Osteocyte (in vitro differentiated cells): Measurements from ENCODE around the gene SYCN. TPM values are rescaled to one million over a fixed set of nuclear protein-coding genes. Genes with fewer than 3 reads are reported as not detected.

Source experiments
- DNase-seq: peaks from one replicate; pipeline ENCODE4 v3.0.0; 2021; ENCODE audit warnings: mixed read lengths; ENCODE audit not compliant: unreplicated experiment; ENCODE audit errors: extremely low spot score
- H3K27ac Mint-ChIP-seq: one replicate; pipeline ENCODE4 v1.8.0; 2021; ENCODE audit warnings: mild to moderate bottlenecking, mixed read lengths; ENCODE audit not compliant: unreplicated experiment
- H3K27me3 Mint-ChIP-seq: one replicate; pipeline ENCODE4 v1.8.0; 2021; ENCODE audit warnings: mixed read lengths; ENCODE audit not compliant: unreplicated experiment
- H3K36me3 Mint-ChIP-seq: one replicate; pipeline ENCODE4 v1.8.0; 2021; ENCODE audit warnings: mixed read lengths; ENCODE audit not compliant: unreplicated experiment
- H3K4me1 Mint-ChIP-seq: one replicate; pipeline ENCODE4 v1.8.0; 2021; ENCODE audit warnings: mixed read lengths; ENCODE audit not compliant: unreplicated experiment
- H3K4me3 Mint-ChIP-seq: one replicate; pipeline ENCODE4 v1.8.0; 2021; ENCODE audit warnings: mild to moderate bottlenecking, moderate library complexity, mixed read lengths; ENCODE audit not compliant: unreplicated experiment
- H3K9me3 Mint-ChIP-seq: one replicate; pipeline ENCODE4 v1.8.0; 2021; ENCODE audit warnings: mixed read lengths; ENCODE audit not compliant: unreplicated experiment
- total RNA-seq: library from RNA; stranded (reverse); gene quantifications from 2 replicates; pipeline ENCODE4 v1.2.1, GENCODE V29; 2021
- TF ChIP-seq, protein P1 (sequence below): fragments of 200-600 bp; sonication (generic); IDR thresholded peaks from 2 replicates; pipeline ENCODE4 v1.5.0; 2021; ENCODE audit warnings: antibody characterized with exemption, mild to moderate bottlenecking, moderate library complexity

Gene SYCN
- total RNA-seq, 1 donor from 2014 or later: not detected

DNA sequence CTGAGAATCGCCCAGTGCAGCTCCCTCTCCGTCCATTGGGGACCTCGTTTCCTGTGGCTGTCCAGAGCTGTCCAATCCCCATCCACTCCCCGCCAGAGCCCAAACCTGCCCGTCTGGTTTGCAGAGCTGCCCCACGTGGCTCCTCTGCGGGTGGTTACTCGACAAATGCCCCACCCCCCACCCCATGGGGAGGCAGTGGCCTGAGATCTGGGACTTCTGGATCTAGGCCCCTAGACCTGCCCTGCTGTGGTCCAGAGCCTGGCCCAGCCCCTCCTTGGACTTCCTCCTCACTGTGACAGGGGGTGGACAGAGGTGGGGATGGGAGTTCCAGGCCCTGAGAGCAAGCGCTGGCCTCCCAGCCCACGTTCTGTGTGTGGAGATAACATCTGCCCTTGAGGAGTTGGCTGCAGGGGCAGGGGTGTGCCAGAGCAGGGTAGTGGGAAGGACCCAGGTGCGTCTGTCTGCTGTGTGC lies 49.4 kb downstream of the SYCN start:
- H3K27ac Mint-ChIP-seq: no peak overlapping the region
- H3K27me3 Mint-ChIP-seq: no peaks in the 10 kb centered on the region
- no peaks in the 10 kb centered on the region for H3K9me3 Mint-ChIP-seq
- H3K4me3 Mint-ChIP-seq: no peak overlapping the region
- H3K36me3 Mint-ChIP-seq: peaks cover 6% of the 10 kb centered on the region
- TF ChIP-seq, protein P1, sequence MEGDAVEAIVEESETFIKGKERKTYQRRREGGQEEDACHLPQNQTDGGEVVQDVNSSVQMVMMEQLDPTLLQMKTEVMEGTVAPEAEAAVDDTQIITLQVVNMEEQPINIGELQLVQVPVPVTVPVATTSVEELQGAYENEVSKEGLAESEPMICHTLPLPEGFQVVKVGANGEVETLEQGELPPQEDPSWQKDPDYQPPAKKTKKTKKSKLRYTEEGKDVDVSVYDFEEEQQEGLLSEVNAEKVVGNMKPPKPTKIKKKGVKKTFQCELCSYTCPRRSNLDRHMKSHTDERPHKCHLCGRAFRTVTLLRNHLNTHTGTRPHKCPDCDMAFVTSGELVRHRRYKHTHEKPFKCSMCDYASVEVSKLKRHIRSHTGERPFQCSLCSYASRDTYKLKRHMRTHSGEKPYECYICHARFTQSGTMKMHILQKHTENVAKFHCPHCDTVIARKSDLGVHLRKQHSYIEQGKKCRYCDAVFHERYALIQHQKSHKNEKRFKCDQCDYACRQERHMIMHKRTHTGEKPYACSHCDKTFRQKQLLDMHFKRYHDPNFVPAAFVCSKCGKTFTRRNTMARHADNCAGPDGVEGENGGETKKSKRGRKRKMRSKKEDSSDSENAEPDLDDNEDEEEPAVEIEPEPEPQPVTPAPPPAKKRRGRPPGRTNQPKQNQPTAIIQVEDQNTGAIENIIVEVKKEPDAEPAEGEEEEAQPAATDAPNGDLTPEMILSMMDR: no peak
- H3K4me1 Mint-ChIP-seq: peaks cover 13% of the 10 kb centered on the region
- DNase-seq: no peak

DNA sequence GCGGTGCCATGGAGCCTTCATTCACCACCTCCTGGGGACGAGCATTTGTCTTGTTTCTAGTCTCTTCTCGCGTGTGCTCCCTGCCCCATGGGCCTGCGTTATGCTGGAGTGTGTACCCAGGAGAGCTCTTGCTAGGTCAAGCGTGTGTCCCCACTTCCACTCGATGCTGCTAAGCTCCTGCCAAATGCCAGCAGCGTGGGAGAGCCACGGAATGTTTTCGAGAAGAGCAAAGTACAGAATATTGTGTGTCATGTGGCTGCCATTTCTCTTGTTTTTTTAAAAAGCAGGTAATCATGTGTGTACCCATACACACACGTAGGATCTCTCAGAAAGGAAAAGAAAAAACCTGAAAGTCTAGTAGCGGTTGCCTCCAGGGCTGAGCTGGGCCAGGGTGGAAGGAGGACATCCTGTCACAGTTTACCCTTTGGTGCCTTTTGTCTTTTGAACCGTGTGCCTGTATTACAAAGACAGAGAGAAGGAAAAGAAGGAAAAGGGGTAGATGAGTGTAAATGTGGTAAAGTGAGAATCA lies 49.9 kb downstream of the SYCN start:
- peaks cover 6% of the 10 kb centered on the region for H3K36me3 Mint-ChIP-seq
- TF ChIP-seq, protein P1: no peak
- peaks cover 13% of the 10 kb centered on the region for H3K4me1 Mint-ChIP-seq
- no peaks in the 10 kb centered on the region for H3K9me3 Mint-ChIP-seq
- H3K4me3 Mint-ChIP-seq: no peak overlapping the region
- DNase-seq: no peak
- H3K27me3 Mint-ChIP-seq: no peaks in the 10 kb centered on the region
- H3K27ac Mint-ChIP-seq: no peak overlapping the region

Other genes with a start within 250 kb of the SYCN start
- 41.3 and 44.9 TPM in 2 replicates for gene FBXO17, start 228.5 kb downstream of the SYCN start, total RNA-seq
- gene FBXO27, start 171.7 kb downstream of the SYCN start, total RNA-seq: 4.4 and 6.0 TPM in 2 replicates
- not detected in 2 replicates for gene ACP7, start 119.9 kb downstream of the SYCN start, total RNA-seq
- 14.8 and 16.5 TPM in 2 replicates for gene PAK4, start 78.5 kb downstream of the SYCN start, total RNA-seq
- gene NCCRP1, start 7.3 kb downstream of the SYCN start, total RNA-seq: not detected in 2 replicates
- gene IFNL3, start 40.7 kb upstream of the SYCN start, total RNA-seq: not detected in 2 replicates
- not detected in 2 replicates for gene IFNL4, start 44.6 kb upstream of the SYCN start, total RNA-seq
- not detected in 2 replicates for gene IFNL2, start 64.1 kb upstream of the SYCN start, total RNA-seq
- not detected in 2 replicates for gene IFNL1, start 92.1 kb upstream of the SYCN start, total RNA-seq
- 0.31 and 0.35 TPM in 2 replicates for gene LRFN1, start 116.6 kb upstream of the SYCN start, total RNA-seq
- gene GMFG, start 131.8 kb upstream of the SYCN start, total RNA-seq: not detected in 2 replicates
- gene SAMD4B, start 138.2 kb upstream of the SYCN start, total RNA-seq: 100 and 101 TPM in 2 replicates
- 45.6 and 45.9 TPM in 2 replicates for gene PAF1, start 186.8 kb upstream of the SYCN start, total RNA-seq
- gene MED29, start 187.1 kb upstream of the SYCN start, total RNA-seq: 37.1 and 38.7 TPM in 2 replicates
- gene ZFP36, start 202.6 kb upstream of the SYCN start, total RNA-seq: 81.5 and 105 TPM in 2 replicates
- 131 and 150 TPM in 2 replicates for gene PLEKHG2, start 208.4 kb upstream of the SYCN start, total RNA-seq
- gene RPS16, start 231.7 kb upstream of the SYCN start, total RNA-seq: 1,827 and 1,860 TPM in 2 replicates
- gene SUPT5H, start 241.3 kb upstream of the SYCN start, total RNA-seq: 130 and 132 TPM in 2 replicates